HG02623 (cell line): ENCODE measurements around the gene GLCE.
"Not testable (repeated sequence)": the region's sequence is repeated elsewhere in the genome, so short reads cannot be mapped to it uniquely, and the experiment has no call there.

Source experiments
- ATAC-seq: cut with Tn5 transposase; IDR thresholded peaks from one replicate; pipeline ENCODE4 v1.9.1; 2021; ENCODE audit warnings: moderate library complexity; ENCODE audit not compliant: unreplicated experiment

GLCE gene

GRCh38 chr15:69271217-69271616 lies 110.8 kb downstream of the GLCE start:
- no peak for ATAC-seq

- no peak for ATAC-seq
Measured at GRCh38 chr15:69272139-69272538, 111.7 kb downstream of the GLCE start.

DNA sequence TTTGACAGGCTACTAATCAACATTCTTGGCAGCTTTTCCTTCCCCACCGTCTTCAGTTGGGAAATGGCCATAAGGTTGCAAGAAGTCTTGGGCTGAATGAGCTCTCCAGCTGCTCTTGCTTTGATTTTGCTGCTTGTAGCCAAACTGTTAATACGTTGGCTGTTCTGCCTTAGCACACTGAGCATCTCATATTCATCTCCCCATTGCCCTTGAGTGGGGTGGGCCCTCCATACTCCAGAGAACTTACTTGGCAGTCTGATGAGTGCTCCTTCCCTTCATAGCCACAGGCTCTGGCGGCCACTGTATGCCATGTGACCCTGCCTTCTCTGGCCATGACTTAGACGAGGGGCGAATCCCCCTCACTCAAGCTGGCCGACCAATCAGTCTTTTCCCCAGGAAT lies 112.5 kb downstream of the GLCE start:
- no peak for ATAC-seq

DNA sequence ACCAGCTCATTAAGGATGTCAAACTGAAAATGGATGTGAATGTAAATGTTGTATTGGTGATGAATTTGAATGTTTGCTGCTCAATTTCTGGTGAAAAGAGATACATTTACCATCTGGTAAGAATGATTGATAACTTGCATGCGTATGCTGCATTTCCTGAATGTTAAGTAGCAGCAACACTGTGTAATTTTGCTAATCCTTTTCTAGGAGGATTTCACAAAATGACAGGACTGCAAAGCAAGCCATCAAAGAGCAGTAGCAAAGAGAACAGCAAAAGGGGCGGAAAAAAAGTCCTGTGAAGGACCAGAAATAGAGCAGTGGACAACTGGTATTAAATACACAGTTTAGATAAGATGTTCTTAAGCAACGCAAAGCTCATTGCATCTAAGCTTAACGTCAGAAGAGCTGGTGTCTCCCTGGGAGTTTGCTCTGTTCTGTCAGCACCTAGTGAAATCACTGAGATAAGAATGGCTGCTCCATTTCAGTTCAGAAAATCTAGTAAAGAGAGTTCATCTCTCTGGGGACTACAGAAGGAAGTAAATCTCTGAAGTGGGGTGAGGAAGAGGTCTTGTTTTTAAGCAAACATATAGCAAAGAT lies 114.7 kb downstream of the GLCE start:
- no peak for ATAC-seq

- ATAC-seq: no peak
Measured at GRCh38 chr15:69275933-69276560, 115.6 kb downstream of the GLCE start.

- ATAC-seq: no peak
Measured at GRCh38 chr15:69277316-69277715, 116.9 kb downstream of the GLCE start.

GRCh38 chr15:69279636-69280035 lies 119.2 kb downstream of the GLCE start:
- ATAC-seq: no peak

GRCh38 chr15:69280783-69281182 lies 120.3 kb downstream of the GLCE start:
- no peak for ATAC-seq

DNA sequence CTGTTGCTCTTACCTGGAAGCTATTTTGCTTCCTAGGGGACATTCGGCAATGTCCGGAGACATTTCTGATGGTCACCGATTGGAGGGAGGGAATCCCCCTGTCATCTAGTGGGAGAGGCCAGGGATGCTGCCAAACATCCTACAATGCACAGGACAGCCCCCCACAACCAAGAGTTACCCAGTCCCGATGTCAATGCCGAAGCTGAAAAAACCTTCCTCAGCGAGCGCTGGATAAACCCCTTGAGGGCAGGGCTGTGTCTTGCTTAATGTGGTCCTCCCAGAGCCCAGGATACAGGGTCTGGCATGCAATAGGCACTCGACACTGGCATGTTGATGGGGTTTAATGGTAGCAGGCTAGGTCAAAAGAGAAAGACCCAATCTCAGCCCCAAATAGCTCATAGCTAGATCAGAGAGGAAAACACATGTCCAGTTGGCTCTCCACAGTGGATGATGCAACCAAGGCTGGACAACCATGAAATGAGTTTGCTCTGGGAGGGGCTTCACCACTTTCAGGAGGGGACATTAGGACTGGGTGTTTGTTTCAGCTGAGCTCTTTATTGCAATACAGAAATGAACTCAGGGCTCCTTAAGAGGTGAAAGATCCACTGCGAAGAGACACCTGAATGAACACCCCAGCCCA lies 121.8 kb downstream of the GLCE start:
- no peak for ATAC-seq

GRCh38 chr15:69285834-69286233 lies 125.4 kb downstream of the GLCE start:
- ATAC-seq: no peak

GRCh38 chr15:69288011-69288410 lies 127.6 kb downstream of the GLCE start:
- ATAC-seq: no peak

- ATAC-seq: no peak
Measured at GRCh38 chr15:69288531-69289341, 128.3 kb downstream of the GLCE start.

- no peak for ATAC-seq
Measured at GRCh38 chr15:69289342-69290146, 129.1 kb downstream of the GLCE start.

GRCh38 chr15:69290346-69291164 lies 130.1 kb downstream of the GLCE start:
- no peak for ATAC-seq

GRCh38 chr15:69291651-69292050 lies 131.2 kb downstream of the GLCE start:
- not testable (repeated sequence) for ATAC-seq

DNA sequence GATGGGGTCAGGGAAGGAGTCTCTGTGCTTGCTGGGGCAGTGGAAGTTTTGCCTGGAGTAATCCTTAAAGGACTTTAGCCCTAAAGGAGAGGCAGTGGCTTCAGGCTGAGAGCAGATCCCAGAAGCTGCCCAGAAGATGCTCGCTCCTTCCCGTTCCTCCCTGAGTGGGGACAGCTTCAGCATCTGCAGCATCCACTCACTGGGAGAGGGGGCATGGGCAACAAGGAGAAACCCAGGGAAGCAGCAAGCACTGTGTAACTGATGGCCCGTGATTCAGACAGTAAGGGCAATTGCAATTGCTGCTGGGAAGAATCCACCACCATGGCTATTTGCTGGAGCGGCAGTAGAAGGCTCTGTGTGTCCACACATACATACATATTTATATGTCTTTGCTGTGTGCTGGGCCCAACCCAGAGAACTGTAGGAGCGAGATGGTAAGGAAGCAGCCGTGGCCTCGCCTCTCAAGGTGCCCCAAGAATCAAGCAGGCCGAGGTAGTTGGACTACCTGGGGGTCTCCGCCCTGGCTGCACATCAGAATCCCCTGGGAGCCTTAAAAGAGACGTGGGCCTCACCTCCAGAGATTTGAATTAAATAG lies 132.5 kb downstream of the GLCE start:
- no peak for ATAC-seq

DNA sequence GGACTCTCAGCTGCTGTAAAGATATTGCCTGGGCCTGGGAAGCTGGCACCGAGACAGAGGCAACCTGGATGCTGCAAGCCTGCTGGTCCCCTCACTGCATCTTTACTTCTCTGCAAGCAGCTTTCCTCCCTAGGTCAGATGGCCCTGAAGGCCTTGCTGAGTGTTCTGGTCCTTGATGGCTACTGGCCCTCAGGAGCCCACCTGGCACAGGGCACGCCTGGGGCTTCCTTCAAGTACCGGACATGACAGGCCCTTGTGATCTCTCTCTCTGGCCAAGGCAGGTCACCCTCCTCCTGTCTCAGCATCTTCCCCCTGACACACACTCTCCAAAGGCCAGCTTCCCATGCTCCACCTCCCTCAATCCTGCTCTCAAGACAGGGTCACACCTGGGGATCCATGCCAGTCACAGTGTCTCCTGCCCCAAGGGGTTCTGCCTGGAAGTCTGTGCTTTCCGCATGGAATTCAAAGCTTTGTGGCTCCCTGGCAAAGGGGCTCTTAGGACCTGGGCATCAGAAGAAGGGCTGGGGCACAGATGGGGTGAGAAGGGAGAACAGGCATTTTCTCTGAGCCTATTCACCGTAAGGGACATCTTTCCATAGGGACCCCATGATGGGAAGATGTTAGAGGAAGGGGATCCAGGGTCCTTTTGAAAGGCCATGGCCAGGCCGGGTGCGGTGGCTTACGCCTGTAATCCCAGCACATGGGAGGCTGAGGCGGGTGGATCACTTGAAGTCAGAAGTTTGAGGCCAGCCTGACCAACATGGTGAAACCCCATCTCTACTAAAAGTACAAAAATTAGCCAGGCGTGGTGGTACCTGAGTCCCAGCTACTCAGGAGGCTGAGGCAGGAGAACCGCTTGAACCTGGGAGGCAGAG lies 133.5 kb downstream of the GLCE start:
- ATAC-seq: no peak

GRCh38 chr15:69296606-69297005 lies 136.2 kb downstream of the GLCE start:
- ATAC-seq: no peak
